Measurements from ENCODE around the gene MYOM1. TPM values are rescaled to one million over a fixed set of nuclear protein-coding genes. Genes with fewer than 3 reads are reported as not detected.

The MYOM1 gene
- total RNA-seq, 1 experiment from 2014 or later, result 0.41 TPM

- H3K4me1 ChIP-seq, result peaks cover 25% of the 10 kb centered on the region
- peaks cover 28% of the 10 kb centered on the region for H3K4me1 Mint-ChIP-seq (ENCODE audit: low read depth, unreplicated experiment)
- POLR2A ChIA-PET, result no interaction called here
- no peaks in the 10 kb centered on the region for H3K36me3 ChIP-seq (ENCODE audit: control insufficient read depth, insufficient read depth, low read length)
- H3K36me3 Mint-ChIP-seq (ENCODE audit: insufficient read depth, unreplicated experiment), result no peaks in the 10 kb centered on the region
- no peak overlapping the region for H3K27ac Mint-ChIP-seq (ENCODE audit: unreplicated experiment)
- H3K4me3 ChIP-seq (ENCODE audit: low read depth, low read length), result no peak overlapping the region
- BruUV-seq (replicated peaks), result no TSS peak
- CTCF ChIA-PET, result no interaction called here
- intact Hi-C loops (cut with micrococcal nuclease; ENCODE audit: unreplicated experiment), result no loop called here
- no peaks in the 10 kb centered on the region for H3K9me3 Mint-ChIP-seq (ENCODE audit: unreplicated experiment)
- no peak for DNase-seq
- no peaks in the 10 kb centered on the region for H3K9me3 ChIP-seq
- H3K4me3 Mint-ChIP-seq (ENCODE audit: unreplicated experiment), result no peak overlapping the region
- TF ChIP-seq, protein P1, sequence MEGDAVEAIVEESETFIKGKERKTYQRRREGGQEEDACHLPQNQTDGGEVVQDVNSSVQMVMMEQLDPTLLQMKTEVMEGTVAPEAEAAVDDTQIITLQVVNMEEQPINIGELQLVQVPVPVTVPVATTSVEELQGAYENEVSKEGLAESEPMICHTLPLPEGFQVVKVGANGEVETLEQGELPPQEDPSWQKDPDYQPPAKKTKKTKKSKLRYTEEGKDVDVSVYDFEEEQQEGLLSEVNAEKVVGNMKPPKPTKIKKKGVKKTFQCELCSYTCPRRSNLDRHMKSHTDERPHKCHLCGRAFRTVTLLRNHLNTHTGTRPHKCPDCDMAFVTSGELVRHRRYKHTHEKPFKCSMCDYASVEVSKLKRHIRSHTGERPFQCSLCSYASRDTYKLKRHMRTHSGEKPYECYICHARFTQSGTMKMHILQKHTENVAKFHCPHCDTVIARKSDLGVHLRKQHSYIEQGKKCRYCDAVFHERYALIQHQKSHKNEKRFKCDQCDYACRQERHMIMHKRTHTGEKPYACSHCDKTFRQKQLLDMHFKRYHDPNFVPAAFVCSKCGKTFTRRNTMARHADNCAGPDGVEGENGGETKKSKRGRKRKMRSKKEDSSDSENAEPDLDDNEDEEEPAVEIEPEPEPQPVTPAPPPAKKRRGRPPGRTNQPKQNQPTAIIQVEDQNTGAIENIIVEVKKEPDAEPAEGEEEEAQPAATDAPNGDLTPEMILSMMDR (IDR thresholded peaks at IDR 0.05; ENCODE audit: insufficient read depth in 1 of 2, low read depth in 1 of 2, low read length in 1 of 2, severe bottlenecking in 1 of 2, unreplicated experiment in 1 of 2), result no peak
- no peaks in the 10 kb centered on the region for H3K27me3 ChIP-seq (replicated peaks; ENCODE audit: control insufficient read depth, insufficient read depth, low read length)
- no peaks in the 10 kb centered on the region for H3K27me3 Mint-ChIP-seq (ENCODE audit: insufficient read depth, unreplicated experiment)
Measured at GRCh38 chr18:3214855-3215637, 4.7 kb downstream of the MYOM1 start.

DNA sequence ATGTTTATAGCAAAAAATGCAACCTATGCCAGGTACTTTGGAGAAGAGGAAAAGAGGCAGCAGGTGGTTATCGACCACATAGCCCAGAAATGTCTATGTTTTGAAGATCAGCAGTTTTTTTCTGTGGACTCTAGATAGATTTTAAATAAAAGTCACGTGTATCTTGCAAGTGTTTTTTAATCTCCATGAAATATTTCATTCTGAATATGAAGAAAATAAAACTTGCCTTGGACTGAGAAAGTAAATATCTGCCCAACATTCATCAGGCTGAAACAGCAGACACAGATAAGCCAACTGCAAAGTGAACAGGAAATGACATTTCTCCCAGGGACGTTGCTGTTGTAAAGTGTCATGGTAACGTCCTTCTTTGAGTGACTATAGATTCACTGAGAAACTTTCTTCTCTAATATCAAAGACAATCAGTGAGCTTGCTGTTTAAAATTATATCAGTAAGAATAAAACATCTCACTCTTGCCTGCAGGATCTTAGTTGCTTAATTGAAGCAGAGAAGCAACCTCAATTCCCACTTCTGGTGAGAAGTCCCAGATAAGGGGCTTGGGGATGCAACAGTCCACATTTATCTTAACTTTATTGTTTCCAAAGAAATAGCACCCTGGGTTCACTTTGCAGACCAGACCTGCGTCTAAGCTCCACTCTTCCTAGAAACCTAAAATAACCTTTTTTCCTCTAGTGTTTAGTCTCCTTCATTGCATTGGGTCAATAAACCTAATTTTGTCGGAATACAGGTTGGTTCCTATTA lies 6.3 kb downstream of the MYOM1 start:
- BruUV-seq (replicated peaks), result no TSS peak
- H3K27ac Mint-ChIP-seq (ENCODE audit: unreplicated experiment), result no peak overlapping the region
- no peaks in the 10 kb centered on the region for H3K36me3 ChIP-seq (ENCODE audit: control insufficient read depth, insufficient read depth, low read length)
- DNase-seq, result no peak
- H3K9me3 ChIP-seq, result no peaks in the 10 kb centered on the region
- no peaks in the 10 kb centered on the region for H3K9me3 Mint-ChIP-seq (ENCODE audit: unreplicated experiment)
- intact Hi-C loops (cut with micrococcal nuclease; ENCODE audit: unreplicated experiment), result no loop called here
- no peaks in the 10 kb centered on the region for H3K27me3 ChIP-seq (replicated peaks; ENCODE audit: control insufficient read depth, insufficient read depth, low read length)
- ChIA-PET CTCF (no interaction called here), POLR2A (no interaction called here)
- H3K36me3 Mint-ChIP-seq (ENCODE audit: insufficient read depth, unreplicated experiment), result no peaks in the 10 kb centered on the region
- H3K4me3 ChIP-seq (ENCODE audit: low read depth, low read length), result no peak overlapping the region
- no peaks in the 10 kb centered on the region for H3K27me3 Mint-ChIP-seq (ENCODE audit: insufficient read depth, unreplicated experiment)
- H3K4me3 Mint-ChIP-seq (ENCODE audit: unreplicated experiment), result no peak overlapping the region
- peaks cover 21% of the 10 kb centered on the region for H3K4me1 Mint-ChIP-seq (ENCODE audit: low read depth, unreplicated experiment)
- TF ChIP-seq, protein P1 (IDR thresholded peaks at IDR 0.05; ENCODE audit: insufficient read depth in 1 of 2, low read depth in 1 of 2, low read length in 1 of 2, severe bottlenecking in 1 of 2, unreplicated experiment in 1 of 2), result no peak
- H3K4me1 ChIP-seq, result peaks cover 16% of the 10 kb centered on the region

- no peak for DNase-seq
- no peaks in the 10 kb centered on the region for H3K36me3 ChIP-seq (ENCODE audit: control insufficient read depth, insufficient read depth, low read length)
- BruUV-seq (replicated peaks), result no TSS peak
- Mint-ChIP-seq H3K4me3 (ENCODE audit: unreplicated experiment) (no peak overlapping the region), H3K27ac (ENCODE audit: unreplicated experiment) (no peak overlapping the region), H3K36me3 (ENCODE audit: insufficient read depth, unreplicated experiment) (no peaks in the 10 kb centered on the region), H3K4me1 (ENCODE audit: low read depth, unreplicated experiment) (peaks cover 16% of the 10 kb centered on the region), H3K9me3 (ENCODE audit: unreplicated experiment) (no peaks in the 10 kb centered on the region), H3K27me3 (ENCODE audit: insufficient read depth, unreplicated experiment) (no peaks in the 10 kb centered on the region)
- no peaks in the 10 kb centered on the region for H3K27me3 ChIP-seq (replicated peaks; ENCODE audit: control insufficient read depth, insufficient read depth, low read length)
- H3K4me3 ChIP-seq (ENCODE audit: low read depth, low read length), result no peak overlapping the region
- TF ChIP-seq, protein P1 (IDR thresholded peaks at IDR 0.05; ENCODE audit: insufficient read depth in 1 of 2, low read depth in 1 of 2, low read length in 1 of 2, severe bottlenecking in 1 of 2, unreplicated experiment in 1 of 2), result no peak
- H3K9me3 ChIP-seq, result no peaks in the 10 kb centered on the region
- CTCF ChIA-PET, result no interaction called here
- POLR2A ChIA-PET, result no interaction called here
- intact Hi-C loops (cut with micrococcal nuclease; ENCODE audit: unreplicated experiment), result no loop called here
- peaks cover 8% of the 10 kb centered on the region for H3K4me1 ChIP-seq
Measured at GRCh38 chr18:3212657-3213056, 7.1 kb downstream of the MYOM1 start.

All from Caco-2 (cell line).